H9 (cell line): ENCODE results near the gene RPS29. TPM values are rescaled to one million over a fixed set of nuclear protein-coding genes. Genes with fewer than 3 reads are reported as not detected.

Experiments
- DNase-seq: peaks from one replicate; pipeline ENCODE4 v3.0.0-alpha.2; 2017
- H2AFZ ChIP-seq: one replicate; pipeline ENCODE4 v1.6.1; 2013; ENCODE audit warnings: mild to moderate bottlenecking, low read length, control low read depth, moderate library complexity
- H2AK5ac ChIP-seq: 2 replicates; pipeline ENCODE4 v1.6.1; 2013; ENCODE audit warnings: low read length, control low read depth, mixed read lengths; ENCODE audit not compliant: insufficient read length
- H2BK120ac ChIP-seq: one replicate; pipeline ENCODE4 v1.6.1; 2013; ENCODE audit warnings: low read depth, mild to moderate bottlenecking, low read length, control low read depth, inconsistent platforms; ENCODE audit not compliant: poor library complexity, severe bottlenecking
- H2BK12ac ChIP-seq: 2 replicates; pipeline ENCODE4 v1.6.1; 2013; ENCODE audit warnings: low read length, control low read depth, mixed read lengths, low read depth; ENCODE audit not compliant: insufficient read length
- H2BK15ac ChIP-seq: 2 replicates; pipeline ENCODE4 v1.6.1; 2013; ENCODE audit warnings: low read depth, low read length, control low read depth
- H2BK20ac ChIP-seq: one replicate; pipeline ENCODE4 v1.6.1; 2013; ENCODE audit warnings: low read depth, mild to moderate bottlenecking, low read length, control low read depth, inconsistent platforms; ENCODE audit not compliant: poor library complexity, severe bottlenecking
- H2BK5ac ChIP-seq: 2 replicates; pipeline ENCODE4 v1.6.1; 2013; ENCODE audit warnings: low read length, control low read depth, mixed read lengths; ENCODE audit not compliant: insufficient read length
- H3K14ac ChIP-seq: 2 replicates; pipeline ENCODE4 v1.6.1; 2013; ENCODE audit warnings: low read length, control low read depth; ENCODE audit not compliant: insufficient read depth
- H3K18ac ChIP-seq: 2 replicates; pipeline ENCODE4 v1.6.1; 2013; ENCODE audit warnings: low read depth, mild to moderate bottlenecking, mixed read lengths, low read length, control low read depth; ENCODE audit not compliant: insufficient read length
- H3K23ac ChIP-seq: 2 replicates; pipeline ENCODE4 v1.6.1; 2013; ENCODE audit warnings: low read length, control low read depth, mixed read lengths, low read depth; ENCODE audit not compliant: insufficient read length
- H3K23me2 ChIP-seq: 2 replicates; pipeline ENCODE4 v1.6.1; 2013; ENCODE audit warnings: low read depth, mild to moderate bottlenecking, mixed read lengths, low read length, control low read depth; ENCODE audit not compliant: insufficient read length, poor library complexity, severe bottlenecking
- H3K27ac ChIP-seq: 2 replicates; pipeline ENCODE4 v1.5.1; 2013; ENCODE audit warnings: low read length, control low read depth, mixed read lengths, low read depth; ENCODE audit not compliant: insufficient read length
- H3K27me3 ChIP-seq: 2 replicates; pipeline ENCODE4 v1.6.1; 2013; ENCODE audit warnings: low read length, control low read depth, inconsistent platforms; ENCODE audit not compliant: insufficient read depth
- H3K4ac ChIP-seq: 2 replicates; pipeline ENCODE4 v1.6.1; 2013; ENCODE audit warnings: low read depth, mild to moderate bottlenecking, control low read depth, inconsistent platforms, low read length, moderate library complexity
- H3K4me1 ChIP-seq: 2 replicates; pipeline ENCODE4 v1.6.1; 2013; ENCODE audit warnings: low read length, control low read depth, inconsistent platforms; ENCODE audit not compliant: insufficient read depth
- H3K4me2 ChIP-seq: 2 replicates; pipeline ENCODE4 v1.6.1; 2013; ENCODE audit warnings: low read length, control low read depth, mixed read lengths; ENCODE audit not compliant: insufficient read length, insufficient read depth
- H3K56ac ChIP-seq: 2 replicates; pipeline ENCODE4 v1.6.1; 2013; ENCODE audit warnings: low read depth, mild to moderate bottlenecking, mixed read lengths, low read length, control low read depth; ENCODE audit not compliant: insufficient read length
- H3K79me1 ChIP-seq: 2 replicates; pipeline ENCODE4 v1.6.1; 2013; ENCODE audit warnings: low read depth, mild to moderate bottlenecking, moderate library complexity, low read length, control low read depth, inconsistent platforms; ENCODE audit not compliant: insufficient read depth, poor library complexity, severe bottlenecking
- H3K79me2 ChIP-seq: 2 replicates; pipeline ENCODE4 v1.6.1; 2013; ENCODE audit warnings: low read length, control low read depth, inconsistent platforms; ENCODE audit not compliant: insufficient read depth
- H3K9ac ChIP-seq: 2 replicates; pipeline ENCODE4 v1.6.1; 2013; ENCODE audit warnings: low read length, control low read depth, mixed read lengths; ENCODE audit not compliant: insufficient read length; ENCODE audit errors: extremely low read depth
- H3K9me3 ChIP-seq: one replicate; pipeline ENCODE4 v1.6.1; 2013; ENCODE audit warnings: low read depth, low read length, inconsistent platforms; ENCODE audit not compliant: control insufficient read depth
- H3T11ph ChIP-seq: one replicate; pipeline ENCODE4 v1.6.1; 2013; ENCODE audit warnings: mild to moderate bottlenecking, low read length, control low read depth, inconsistent platforms
- H4K20me1 ChIP-seq: one replicate; pipeline ENCODE4 v1.6.1; 2013; ENCODE audit not compliant: control insufficient read depth, insufficient read length, insufficient read depth
- H4K5ac ChIP-seq: 2 replicates; pipeline ENCODE4 v1.6.1; 2013; ENCODE audit warnings: low read depth, mild to moderate bottlenecking, mixed read lengths, low read length, control low read depth; ENCODE audit not compliant: insufficient read length
- H4K8ac ChIP-seq: replicated peaks from 2 replicates; pipeline ENCODE4 v1.6.1; 2013; ENCODE audit warnings: low read length, control low read depth, mixed read lengths, low read depth; ENCODE audit not compliant: insufficient read length
- H4K91ac ChIP-seq: 2 replicates; pipeline ENCODE4 v1.6.1; 2013; ENCODE audit warnings: low read depth, mild to moderate bottlenecking, moderate library complexity, mixed read lengths, low read length, control low read depth; ENCODE audit not compliant: insufficient read length
- H3K27ac Mint-ChIP-seq, 3 experiments: 2 replicates in 2 of 3; 3 replicates in 1 of 3; pipeline ENCODE4 v1.8.0; 2020 to 2021; ENCODE audit warnings: mixed read lengths in 3 of 3, mild to moderate bottlenecking in 1 of 3, moderate library complexity in 1 of 3
- H3K27me3 Mint-ChIP-seq: 2 replicates; pipeline ENCODE4 v1.8.0; 2021; ENCODE audit warnings: low read depth, mild to moderate bottlenecking, moderate library complexity, mixed read lengths
- H3K36me3 Mint-ChIP-seq, 3 experiments: 2 replicates in 2 of 3; 3 replicates in 1 of 3; pipeline ENCODE4 v1.8.0; 2020 to 2021; ENCODE audit warnings: low read depth in 3 of 3, mixed read lengths in 3 of 3; ENCODE audit not compliant: insufficient read depth in 1 of 3
- H3K4me1 Mint-ChIP-seq, 2 experiments: 2 replicates each; pipeline ENCODE4 v1.8.0; 2020; ENCODE audit warnings: mixed read lengths in 2 of 2
- H3K4me3 Mint-ChIP-seq, 2 experiments: 2 replicates in 1 of 2; 3 replicates in 1 of 2; pipeline ENCODE4 v1.8.0; 2020 to 2021; ENCODE audit warnings: mild to moderate bottlenecking in 2 of 2, mixed read lengths in 2 of 2, moderate library complexity in 1 of 2
- H3K9me3 Mint-ChIP-seq, 2 experiments: 2 replicates in 1 of 2; 3 replicates in 1 of 2; pipeline ENCODE4 v1.8.0; 2020; ENCODE audit warnings: mild to moderate bottlenecking in 2 of 2, mixed read lengths in 2 of 2, moderate library complexity in 1 of 2
- WGBS: extraction: QIAGEN DNeasy Blood & Tissue Kit; methylation state at CpG from one replicate; pipeline ENCODE4 v1.1.7; 2013; ENCODE audit warnings: missing lambda C conversion rate, low lambda C conversion rate, mixed read lengths; ENCODE audit not compliant: insufficient read length; ENCODE audit errors: extremely low coverage; 5-methylcytosine and 5-hydroxymethylcytosine counted together
- total RNA-seq: library from RNA; stranded (reverse); gene quantifications from 2 replicates; pipeline ENCODE4 v1.2.1, GENCODE V29; 2021
- TF ChIP-seq, protein P1 (sequence below): fragments of 200-600 bp; sonication (generic); conservative IDR thresholded peaks from 3 replicates; pipeline ENCODE4 v1.8.0; 2021; ENCODE audit warnings: antibody characterized with exemption, mild to moderate bottlenecking

The RPS29 gene
- total RNA-seq, 1 experiment from 2014 or later, result 1,963 TPM

DNA sequence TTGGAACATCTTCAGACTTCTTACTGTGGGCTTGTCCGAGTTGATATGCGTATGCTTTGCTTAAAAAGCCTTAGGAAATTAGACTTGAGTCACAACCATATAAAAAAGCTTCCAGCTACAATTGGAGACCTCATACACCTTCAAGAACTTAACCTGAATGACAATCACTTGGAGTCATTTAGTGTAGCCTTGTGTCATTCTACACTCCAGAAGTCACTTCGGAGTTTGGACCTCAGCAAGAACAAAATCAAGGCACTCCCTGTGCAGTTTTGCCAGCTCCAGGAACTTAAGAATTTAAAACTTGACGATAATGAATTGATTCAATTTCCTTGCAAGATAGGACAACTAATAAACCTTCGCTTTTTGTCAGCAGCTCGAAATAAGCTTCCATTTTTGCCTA lies 21.4 kb upstream of the RPS29 start:
- H2BK15ac ChIP-seq, result no peak overlapping the region
- H2BK12ac ChIP-seq, result no peak overlapping the region
- H4K5ac ChIP-seq, result no peak overlapping the region
- no peak overlapping the region for H2AK5ac ChIP-seq
- no peak overlapping the region for H3T11ph ChIP-seq
- H3K9me3 Mint-ChIP-seq, result no peaks in the 10 kb centered on the region
- no peak for DNase-seq
- H3K79me1 ChIP-seq, result no peaks in the 10 kb centered on the region
- H2AFZ ChIP-seq, result no peak overlapping the region
- WGBS, result no CpG with 5 or more reads among the region's 6 CpGs
- TF ChIP-seq, protein P1, sequence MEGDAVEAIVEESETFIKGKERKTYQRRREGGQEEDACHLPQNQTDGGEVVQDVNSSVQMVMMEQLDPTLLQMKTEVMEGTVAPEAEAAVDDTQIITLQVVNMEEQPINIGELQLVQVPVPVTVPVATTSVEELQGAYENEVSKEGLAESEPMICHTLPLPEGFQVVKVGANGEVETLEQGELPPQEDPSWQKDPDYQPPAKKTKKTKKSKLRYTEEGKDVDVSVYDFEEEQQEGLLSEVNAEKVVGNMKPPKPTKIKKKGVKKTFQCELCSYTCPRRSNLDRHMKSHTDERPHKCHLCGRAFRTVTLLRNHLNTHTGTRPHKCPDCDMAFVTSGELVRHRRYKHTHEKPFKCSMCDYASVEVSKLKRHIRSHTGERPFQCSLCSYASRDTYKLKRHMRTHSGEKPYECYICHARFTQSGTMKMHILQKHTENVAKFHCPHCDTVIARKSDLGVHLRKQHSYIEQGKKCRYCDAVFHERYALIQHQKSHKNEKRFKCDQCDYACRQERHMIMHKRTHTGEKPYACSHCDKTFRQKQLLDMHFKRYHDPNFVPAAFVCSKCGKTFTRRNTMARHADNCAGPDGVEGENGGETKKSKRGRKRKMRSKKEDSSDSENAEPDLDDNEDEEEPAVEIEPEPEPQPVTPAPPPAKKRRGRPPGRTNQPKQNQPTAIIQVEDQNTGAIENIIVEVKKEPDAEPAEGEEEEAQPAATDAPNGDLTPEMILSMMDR, result no peak
- no peak overlapping the region for H3K18ac ChIP-seq
- H3K9ac ChIP-seq, result no peak overlapping the region
- no peak overlapping the region for H3K23ac ChIP-seq
- H3K4me2 ChIP-seq, result no peak overlapping the region
- no peak overlapping the region for H3K56ac ChIP-seq
- no peak overlapping the region for H3K4me3 Mint-ChIP-seq
- H3K14ac ChIP-seq, result no peak overlapping the region
- H3K23me2 ChIP-seq, result no peaks in the 10 kb centered on the region
- no peak overlapping the region for H4K8ac ChIP-seq
- no peaks in the 10 kb centered on the region for H4K20me1 ChIP-seq
- no peak overlapping the region for H2BK5ac ChIP-seq
- H3K4me1 ChIP-seq, result no peaks in the 10 kb centered on the region
- no peak overlapping the region for H3K27ac Mint-ChIP-seq
- H3K27ac ChIP-seq, result no peak overlapping the region
- no peak overlapping the region for H4K91ac ChIP-seq
- no peaks in the 10 kb centered on the region for H3K79me2 ChIP-seq
- no peaks in the 10 kb centered on the region for H3K27me3 ChIP-seq
- H2BK20ac ChIP-seq, result no peak overlapping the region
- peaks cover 11 to 49% (median 35%) of the 10 kb centered on the region in 3 experiments for H3K36me3 Mint-ChIP-seq
- peaks cover 3 to 6% of the 10 kb centered on the region in 2 experiments; a peak in 2 of 4 replicates for H3K4me1 Mint-ChIP-seq
- H2BK120ac ChIP-seq, result no peak overlapping the region
- no peak overlapping the region for H3K4ac ChIP-seq
- no peaks in the 10 kb centered on the region for H3K9me3 ChIP-seq
- no peaks in the 10 kb centered on the region for H3K27me3 Mint-ChIP-seq
